Stomach (tissue), 4 donors: ENCODE data around the gene C9orf50.

Experiments used
- CTCF ChIP-seq, 7 experiments: fragments of 450-650 bp in 4 of 7; fragments of 200-600 bp in 3 of 7; sonication (generic) in 3 of 7; IDR thresholded peaks; one replicate each; pipeline ENCODE4 v1.5.1; 2016 to 2019; ENCODE audit warnings: antibody characterized with exemption in 7 of 7, control low read depth in 2 of 7, mild to moderate bottlenecking in 1 of 7
- EP300 ChIP-seq: sonication (generic); formaldehyde crosslinking; IDR thresholded peaks from one replicate; pipeline ENCODE4 v1.6.1; 2017; ENCODE audit warnings: antibody characterized with exemption
- POLR2A ChIP-seq, 4 donors: fragments of 450-650 bp; IDR thresholded peaks; one replicate each; pipeline ENCODE4 v1.6.1; 2016; ENCODE audit warnings: antibody characterized with exemption in 4 of 4, control low read depth in 2 of 4, mild to moderate bottlenecking in 1 of 4, moderate library complexity in 1 of 4
- POLR2AphosphoS5 ChIP-seq, 3 donors: sonication (generic); formaldehyde crosslinking; IDR thresholded peaks; one replicate each; pipeline ENCODE4 v1.6.1; 2016; ENCODE audit warnings: antibody characterized with exemption in 3 of 3

DNA sequence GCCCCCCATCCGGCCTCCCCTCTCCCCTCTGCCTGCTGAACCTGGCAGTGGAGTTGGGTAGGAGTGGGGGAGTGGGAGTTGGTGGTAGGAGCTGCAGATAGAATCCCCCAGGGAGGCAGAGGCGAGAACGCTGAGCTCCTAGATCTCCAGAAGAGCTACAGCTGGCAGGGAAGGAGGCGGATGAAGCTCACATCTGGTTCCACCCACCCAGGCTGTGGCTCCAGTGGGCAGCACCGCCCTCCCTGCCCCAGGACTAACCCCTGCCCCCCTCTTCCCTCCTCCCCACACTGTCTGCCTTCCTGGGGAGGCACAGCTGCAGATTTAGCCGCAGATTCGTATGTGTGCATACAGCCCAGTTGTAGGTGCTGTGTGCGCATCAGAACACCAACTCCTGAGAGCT lies 34.2 kb downstream of the C9orf50 start:
- TF ChIP-seq POLR2AphosphoS5 (IDR thresholded peaks at IDR 0.05) (no peak), CTCF (IDR thresholded peaks at IDR 0.05) (no peak), EP300 (no peak), POLR2A (IDR thresholded peaks at IDR 0.05) (no peak)
